Stomach (tissue), 9 donors: ENCODE data around the gene CASP9. TPM values are rescaled to one million over a fixed set of nuclear protein-coding genes. Genes with fewer than 3 reads are reported as not detected.

Source experiments
- DNase-seq, 2 donors: peaks; one replicate each; pipeline versions ENCODE4 v3.0.0 to v3.0.0-alpha.2; 2013 to 2019
- H3K27ac ChIP-seq, 5 donors: fragments of 200-600 bp in 4 of 5; sonication (generic) in 4 of 5; one replicate each; pipeline ENCODE4 v1.5.1; 2013 to 2019; ENCODE audit warnings: mild to moderate bottlenecking in 1 of 5, moderate library complexity in 1 of 5
- H3K27me3 ChIP-seq, 3 donors: fragments of 200-600 bp; sonication (generic); one replicate each; pipeline ENCODE4 v1.5.1; 2017 to 2019; ENCODE audit warnings: mixed run types in 1 of 3
- H3K36me3 ChIP-seq, 4 donors: fragments of 200-600 bp; sonication (generic); 1 replicate in 3 of 4; 2 replicates in 1 of 4; pipeline ENCODE4 v1.5.1; 2016 to 2019
- H3K4me1 ChIP-seq, 4 donors: fragments of 200-600 bp; sonication (generic); one replicate each; pipeline ENCODE4 v1.5.1; 2016 to 2019
- H3K4me3 ChIP-seq, 4 donors: fragments of 200-600 bp; sonication (generic) in 3 of 4; one replicate each; pipeline ENCODE4 v1.5.1; 2016 to 2019; ENCODE audit warnings: mild to moderate bottlenecking in 1 of 4
- H3K9me3 ChIP-seq, 4 donors: fragments of 200-600 bp; sonication (generic); one replicate each; pipeline ENCODE4 v1.5.1; 2016 to 2019
- EP300 ChIP-seq: sonication (generic); formaldehyde crosslinking; IDR thresholded peaks from one replicate; pipeline ENCODE4 v1.6.1; 2017; ENCODE audit warnings: antibody characterized with exemption
- POLR2A ChIP-seq, 4 donors: fragments of 450-650 bp; IDR thresholded peaks; one replicate each; pipeline ENCODE4 v1.6.1; 2016; ENCODE audit warnings: antibody characterized with exemption in 4 of 4, control low read depth in 2 of 4, mild to moderate bottlenecking in 1 of 4, moderate library complexity in 1 of 4
- POLR2AphosphoS5 ChIP-seq, 3 donors: sonication (generic); formaldehyde crosslinking; IDR thresholded peaks; one replicate each; pipeline ENCODE4 v1.6.1; 2016; ENCODE audit warnings: antibody characterized with exemption in 3 of 3
- WGBS, 5 donors: extraction: QIAGEN DNeasy Blood & Tissue Kit in 3 of 5; methylation state at CpG; one replicate each; pipeline versions ENCODE4 v1.1.5 to v1.1.7; 2013 to 2018; 5-methylcytosine and 5-hydroxymethylcytosine counted together
- intact Hi-C: fragments of 100-400 bp; cut with DNase I; formaldehyde crosslinking; loops from one replicate; pipeline ENCODE4 v1.15.1; 2023; ENCODE audit warnings: low total_unique reads
- polyA plus RNA-seq, 3 donors: library from polyadenylated mRNA; stranded (reverse); fragments of 200-250 nt; gene quantifications; one replicate each; pipeline ENCODE4 v1.2.3, GENCODE V29; 2013
- total RNA-seq, 5 donors: library from RNA; depleted of rRNA; stranded (reverse); fragments of >200 nt; gene quantifications; one replicate each; pipeline versions ENCODE4 v1.1.0 to v1.2.3, GENCODE V29; 2014 to 2016
- TF ChIP-seq, protein P1 (sequence below), 7 experiments: fragments of 450-650 bp in 4 of 7; fragments of 200-600 bp in 3 of 7; sonication (generic) in 3 of 7; IDR thresholded peaks; one replicate each; pipeline ENCODE4 v1.5.1; 2016 to 2019; ENCODE audit warnings: antibody characterized with exemption in 7 of 7, control low read depth in 2 of 7, mild to moderate bottlenecking in 1 of 7
- donor health status: healthy with polysubstance abuse.
- donor health status: Bipolar disorder and iron deficiency.
- donor health status: healthy.

Gene CASP9
- total and polyA plus RNA-seq, 8 donors = 8.3 to 125 (median 16.3) TPM

GRCh38 chr1:15501208-15502032, 22.6 kb downstream of the CASP9 start:
- TF ChIP-seq, protein P1, sequence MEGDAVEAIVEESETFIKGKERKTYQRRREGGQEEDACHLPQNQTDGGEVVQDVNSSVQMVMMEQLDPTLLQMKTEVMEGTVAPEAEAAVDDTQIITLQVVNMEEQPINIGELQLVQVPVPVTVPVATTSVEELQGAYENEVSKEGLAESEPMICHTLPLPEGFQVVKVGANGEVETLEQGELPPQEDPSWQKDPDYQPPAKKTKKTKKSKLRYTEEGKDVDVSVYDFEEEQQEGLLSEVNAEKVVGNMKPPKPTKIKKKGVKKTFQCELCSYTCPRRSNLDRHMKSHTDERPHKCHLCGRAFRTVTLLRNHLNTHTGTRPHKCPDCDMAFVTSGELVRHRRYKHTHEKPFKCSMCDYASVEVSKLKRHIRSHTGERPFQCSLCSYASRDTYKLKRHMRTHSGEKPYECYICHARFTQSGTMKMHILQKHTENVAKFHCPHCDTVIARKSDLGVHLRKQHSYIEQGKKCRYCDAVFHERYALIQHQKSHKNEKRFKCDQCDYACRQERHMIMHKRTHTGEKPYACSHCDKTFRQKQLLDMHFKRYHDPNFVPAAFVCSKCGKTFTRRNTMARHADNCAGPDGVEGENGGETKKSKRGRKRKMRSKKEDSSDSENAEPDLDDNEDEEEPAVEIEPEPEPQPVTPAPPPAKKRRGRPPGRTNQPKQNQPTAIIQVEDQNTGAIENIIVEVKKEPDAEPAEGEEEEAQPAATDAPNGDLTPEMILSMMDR (IDR thresholded peaks at IDR 0.05) = peak in 5 of 7 experiments; percentile 53 to 65 (median 58)
- no peak for TF ChIP-seq EP300
- Histone ChIP-seq H3K4me1 (peaks cover 0 to 6% (median 0%) of the 10 kb centered on the region in 4 donors), H3K36me3 (peaks cover 12 to 76% (median 71%) of the 10 kb centered on the region in 4 donors), H3K27ac (no peak overlapping the region), H3K27me3 (no peaks in the 10 kb centered on the region), H3K4me3 (no peak overlapping the region), H3K9me3 (no peaks in the 10 kb centered on the region)
- DNase-seq = peak; percentile 79 to 84
- intact Hi-C loops = loop anchor here (10.0 kb wide), 1 partner anchor 177 kb away; no protein-coding TSS in a partner anchor
- 54 to 59% (median 57%) methylated on average over 17 of the region's 17 CpGs for WGBS, 5 donors

DNA sequence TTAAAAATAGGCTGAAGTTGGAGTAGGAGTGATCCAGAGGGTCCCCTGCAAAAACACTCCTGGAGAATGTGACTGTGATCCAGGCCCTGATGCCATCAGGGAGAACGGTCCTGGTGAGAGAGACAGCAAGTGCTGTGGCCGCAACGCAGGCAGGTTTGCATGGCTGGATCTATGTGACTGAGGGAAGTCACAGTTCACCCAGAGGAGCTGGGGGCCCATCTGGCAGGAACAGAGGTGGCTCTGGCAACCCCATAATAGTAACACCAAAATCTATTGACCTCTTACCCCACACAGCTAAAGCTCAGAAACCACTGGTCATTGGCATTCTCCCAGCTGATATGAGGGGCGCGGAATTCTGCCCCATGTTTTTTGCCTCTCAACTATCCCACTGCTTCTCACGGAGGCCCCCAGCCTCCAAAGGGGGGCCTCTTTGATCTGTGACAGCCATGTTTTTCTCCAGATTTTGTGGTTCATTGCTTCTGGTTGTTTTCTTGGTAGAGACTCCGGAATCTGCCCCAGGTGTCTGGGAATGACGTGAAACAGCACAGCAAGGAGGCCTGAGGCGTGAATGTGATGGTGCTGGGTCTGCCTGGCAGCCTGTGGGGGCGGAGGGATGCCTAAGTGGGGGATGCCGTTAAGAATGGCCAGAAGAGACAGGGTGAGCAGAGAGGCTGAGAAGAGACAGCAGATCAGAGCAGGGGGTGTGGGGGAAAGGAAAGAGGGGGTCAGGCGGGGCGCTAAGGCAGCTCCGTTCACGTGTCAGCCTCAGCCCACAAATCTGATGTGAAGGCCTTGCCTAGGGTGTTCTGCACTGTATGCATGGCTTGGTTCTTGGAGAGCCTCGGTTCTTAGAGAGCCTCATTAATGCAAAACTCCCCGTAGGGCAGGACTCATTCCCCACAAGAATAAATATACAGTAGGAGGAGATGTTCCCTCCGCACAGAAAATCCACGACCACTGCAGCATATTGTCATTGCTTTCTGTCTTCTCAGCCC, 23.5 kb downstream of the CASP9 start:
- peaks cover 0 to 6% (median 0%) of the 10 kb centered on the region in 4 donors for H3K4me1 ChIP-seq
- DNase-seq = no peak
- H3K27ac ChIP-seq = no peak overlapping the region
- H3K27me3 ChIP-seq = no peaks in the 10 kb centered on the region
- no peaks in the 10 kb centered on the region for H3K9me3 ChIP-seq
- WGBS, 5 donors = 76 to 84% (median 78%) methylated on average over 19 of the region's 19 CpGs
- intact Hi-C loops = loop anchor here (10.0 kb wide), 1 partner anchor 176 kb away; no protein-coding TSS in a partner anchor
- TF ChIP-seq POLR2A (IDR thresholded peaks at IDR 0.05) = no peak
- TF ChIP-seq EP300 = no peak
- no peak for TF ChIP-seq POLR2AphosphoS5 (IDR thresholded peaks at IDR 0.05)
- TF ChIP-seq, protein P1 (IDR thresholded peaks at IDR 0.05) = no peak
- peaks cover 12 to 67% (median 64%) of the 10 kb centered on the region in 4 donors for H3K36me3 ChIP-seq
- H3K4me3 ChIP-seq = no peak overlapping the region

GRCh38 chr1:15493869-15494390, 30.1 kb downstream of the CASP9 start:
- DNase-seq = no peak
- whole genome bisulfite sequencing, 5 donors = 87 to 98% (median 96%) methylated on average over 9 of the region's 9 CpGs

More at GRCh38 chr1:15493869-15494390, 30.1 kb downstream of the CASP9 start:
- Histone ChIP-seq H3K4me3 (no peak overlapping the region), H3K27ac (no peak overlapping the region), H3K36me3 (peaks cover 18 to 65% (median 64%) of the 10 kb centered on the region in 4 donors), H3K27me3 (no peaks in the 10 kb centered on the region), H3K4me1 (no peaks in the 10 kb centered on the region), H3K9me3 (no peaks in the 10 kb centered on the region)
- TF ChIP-seq POLR2AphosphoS5 (IDR thresholded peaks at IDR 0.05) = no peak
- TF ChIP-seq EP300 = no peak
- TF ChIP-seq, protein P1 (IDR thresholded peaks at IDR 0.05) = no peak
- no peak for TF ChIP-seq POLR2A (IDR thresholded peaks at IDR 0.05)
- intact Hi-C loops = no loop called here
